ENCODE results near the gene SH2D2A.

GRCh38 chr1:156858959-156859522 is 42.4 kb upstream of the SH2D2A start, which contains the start of gene INSRR:
- TF ChIP-seq, protein P1, sequence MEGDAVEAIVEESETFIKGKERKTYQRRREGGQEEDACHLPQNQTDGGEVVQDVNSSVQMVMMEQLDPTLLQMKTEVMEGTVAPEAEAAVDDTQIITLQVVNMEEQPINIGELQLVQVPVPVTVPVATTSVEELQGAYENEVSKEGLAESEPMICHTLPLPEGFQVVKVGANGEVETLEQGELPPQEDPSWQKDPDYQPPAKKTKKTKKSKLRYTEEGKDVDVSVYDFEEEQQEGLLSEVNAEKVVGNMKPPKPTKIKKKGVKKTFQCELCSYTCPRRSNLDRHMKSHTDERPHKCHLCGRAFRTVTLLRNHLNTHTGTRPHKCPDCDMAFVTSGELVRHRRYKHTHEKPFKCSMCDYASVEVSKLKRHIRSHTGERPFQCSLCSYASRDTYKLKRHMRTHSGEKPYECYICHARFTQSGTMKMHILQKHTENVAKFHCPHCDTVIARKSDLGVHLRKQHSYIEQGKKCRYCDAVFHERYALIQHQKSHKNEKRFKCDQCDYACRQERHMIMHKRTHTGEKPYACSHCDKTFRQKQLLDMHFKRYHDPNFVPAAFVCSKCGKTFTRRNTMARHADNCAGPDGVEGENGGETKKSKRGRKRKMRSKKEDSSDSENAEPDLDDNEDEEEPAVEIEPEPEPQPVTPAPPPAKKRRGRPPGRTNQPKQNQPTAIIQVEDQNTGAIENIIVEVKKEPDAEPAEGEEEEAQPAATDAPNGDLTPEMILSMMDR (IDR thresholded peaks at IDR 0.05) = no peak
- TF ChIP-seq POLR2A (IDR thresholded peaks at IDR 0.05) (no peak), POLR2AphosphoS5 (IDR thresholded peaks at IDR 0.05; ENCODE audit: insufficient read depth in 1 of 2, low read depth in 1 of 2) (peak in 1 of 2 donors; percentile 7)
